ENCODE measurements around the gene PTGES2. TPM values are rescaled to one million over a fixed set of nuclear protein-coding genes. Genes with fewer than 3 reads are reported as not detected.

Gene PTGES2
- total and polyA plus RNA-seq, 2 experiments from 2014 or later, result 59.7 to 124 TPM

- TF ChIP-seq CTCF (conservative IDR thresholded peaks at IDR 0.05; ENCODE audit: low read depth in 2 of 2) (no peak), REST (IDR thresholded peaks at IDR 0.05; ENCODE audit: unreplicated experiment) (no peak)
Measured at GRCh38 chr9:128167209-128167608, 39.7 kb upstream of the PTGES2 start (continued).

- no peak overlapping the region for H3K4me3 ChIP-seq
- Mint-ChIP-seq H3K4me1 (peaks cover 1% of the 10 kb centered on the region), H3K27me3 (ENCODE audit: insufficient read depth, low read depth, poor library complexity) (peaks cover 6% of the 10 kb centered on the region), H3K9me3 (no peaks in the 10 kb centered on the region), H3K4me3 (no peak overlapping the region), H3K36me3 (ENCODE audit: low read depth) (peaks cover 49% of the 10 kb centered on the region), H3K27ac (no peak overlapping the region)
- H3K27ac ChIP-seq (ENCODE audit: low read depth), result no peak overlapping the region
- 0 out of 2 replicates have a peak, but pooled peaks cover 8% of the 10 kb centered on the region for H3K36me3 ChIP-seq (ENCODE audit: insufficient read depth)
- ATAC-seq, result no peak
- no peaks in the 10 kb centered on the region for H3K27me3 ChIP-seq (ENCODE audit: insufficient read depth)
- H3F3A ChIP-seq (replicated peaks; ENCODE audit: low read depth), result 0 out of 2 replicates have a peak, but pooled peaks cover 3% of the 10 kb centered on the region
- no peak overlapping the region for H3K4me2 ChIP-seq
- no peak for TF ChIP-seq ETS1 (IDR thresholded peaks at IDR 0.05)
- TF ChIP-seq ZNF462 (CRISPR knock-in tag; IDR thresholded peaks at IDR 0.05), result no peak
- no peak for TF ChIP-seq EZH2 (IDR thresholded peaks at IDR 0.05; ENCODE audit: low read depth, unreplicated experiment)
- TF ChIP-seq REST (IDR thresholded peaks at IDR 0.05; ENCODE audit: unreplicated experiment), result no peak
- no peak for TF ChIP-seq EZH2phosphoT487 (IDR thresholded peaks at IDR 0.05; ENCODE audit: unreplicated experiment)
- no peak for TF ChIP-seq POLR2AphosphoS5 (IDR thresholded peaks at IDR 0.05; ENCODE audit: low read depth)
- TF ChIP-seq ZNF114 (CRISPR knock-in tag; IDR thresholded peaks at IDR 0.05), result no peak
- no peak for DNase-seq (ENCODE audit: low spot score)
- no peaks in the 10 kb centered on the region for H3K79me2 ChIP-seq (replicated peaks; ENCODE audit: insufficient read depth)
- H4K20me1 ChIP-seq (replicated peaks; ENCODE audit: insufficient read depth), result 0 out of 2 replicates have a peak, but pooled peaks cover 5% of the 10 kb centered on the region
- H3K9me2 ChIP-seq (ENCODE audit: insufficient read depth), result no peaks in the 10 kb centered on the region
- H3K4me1 ChIP-seq (ENCODE audit: insufficient read depth), result peaks cover 1% of the 10 kb centered on the region; the same call in 1 of the 2 replicates
- H2AFZ ChIP-seq, result no peak overlapping the region
Measured at GRCh38 chr9:128166169-128166568, 38.6 kb upstream of the PTGES2 start.

Measured in GM23338 (cell line).